Caco-2 (cell line): Measurements from ENCODE around the gene NAGK. TPM values are rescaled to one million over a fixed set of nuclear protein-coding genes. Genes with fewer than 3 reads are reported as not detected.
"Not testable (repeated sequence)": the region's sequence is repeated elsewhere in the genome, so short reads cannot be mapped to it uniquely, and the experiment has no call there.

Source experiments
- Bru-seq: library from RNA; stranded (reverse); fragments of 400-500 nt; gene quantifications from one replicate; lab custom pipeline; 2021; lab: Mats Ljungman, UMichigan
- BruChase-seq, 2 experiments: library from RNA; stranded (reverse); fragments of 400-500 nt; gene quantifications; one replicate each; lab custom pipeline; 2021; lab: Mats Ljungman, UMichigan
- BruUV-seq: library from RNA; stranded (reverse); fragments of 400-500 nt; replicated peaks from 2 replicates; lab custom pipeline; 2021; lab: Mats Ljungman, UMichigan
- CTCF ChIA-PET: fragments of 300-600 bp; sonication (Branson Sonifier 250); formaldehyde crosslinking; loops from one replicate; lab custom pipeline; 2022; ENCODE audit warnings: antibody characterized with exemption; lab: Charles Lee
- POLR2A ChIA-PET: fragments of 300-600 bp; sonication (Branson Sonifier 250); formaldehyde crosslinking; loops from one replicate; lab custom pipeline; 2022; ENCODE audit warnings: antibody characterized with exemption; lab: Charles Lee
- DNase-seq, 2 experiments: peaks; one replicate each; pipeline versions ENCODE4 v3.0.0 to v3.0.0-alpha.2; 2020 to 2022
- H3K27me3 ChIP-seq: replicated peaks from 2 replicates; pipeline ENCODE4 v1.6.0; 2011; ENCODE audit warnings: low read length; ENCODE audit not compliant: control insufficient read depth, insufficient read depth
- H3K36me3 ChIP-seq: 2 replicates; pipeline ENCODE4 v1.5.1; 2011; ENCODE audit warnings: low read length; ENCODE audit not compliant: control insufficient read depth, insufficient read depth
- H3K4me1 ChIP-seq: fragments of 250-450 bp; sonication (Bioruptor Pico); 2 replicates; pipeline ENCODE4 v1.5.1; 2020; ENCODE audit warnings: mild to moderate bottlenecking
- H3K4me3 ChIP-seq: 2 replicates; pipeline ENCODE4 v1.5.1; 2011; ENCODE audit warnings: low read depth, mild to moderate bottlenecking, control low read depth, low read length
- H3K9me3 ChIP-seq: fragments of 250-450 bp; sonication (Bioruptor Pico); 2 replicates; pipeline ENCODE4 v1.5.1; 2020; ENCODE audit warnings: mild to moderate bottlenecking, moderate library complexity
- H3K27ac Mint-ChIP-seq: one replicate; pipeline ENCODE4 v1.8.0; 2022; ENCODE audit warnings: mixed read lengths; ENCODE audit not compliant: unreplicated experiment
- H3K27me3 Mint-ChIP-seq: one replicate; pipeline ENCODE4 v1.8.0; 2022; ENCODE audit warnings: mixed read lengths; ENCODE audit not compliant: insufficient read depth, unreplicated experiment
- H3K36me3 Mint-ChIP-seq: one replicate; pipeline ENCODE4 v1.8.0; 2022; ENCODE audit warnings: mild to moderate bottlenecking, mixed read lengths; ENCODE audit not compliant: insufficient read depth, unreplicated experiment
- H3K4me1 Mint-ChIP-seq: one replicate; pipeline ENCODE4 v1.8.0; 2022; ENCODE audit warnings: low read depth, mixed read lengths; ENCODE audit not compliant: unreplicated experiment
- H3K4me3 Mint-ChIP-seq: one replicate; pipeline ENCODE4 v1.8.0; 2022; ENCODE audit warnings: mild to moderate bottlenecking, moderate library complexity, mixed read lengths; ENCODE audit not compliant: unreplicated experiment
- H3K9me3 Mint-ChIP-seq: one replicate; pipeline ENCODE4 v1.8.0; 2022; ENCODE audit warnings: mixed read lengths; ENCODE audit not compliant: unreplicated experiment
- CTCF ChIP-seq, 2 experiments: fragments of 200-600 bp in 1 of 2; IDR thresholded peaks; 1 replicate in 1 of 2; 2 replicates in 1 of 2; pipeline versions ENCODE4 v1.5.1 to v1.8.0; 2011 to 2022; ENCODE audit warnings: antibody characterized with exemption in 1 of 2, control low read depth in 1 of 2, inconsistent platforms in 1 of 2, low read depth in 1 of 2, low read length in 1 of 2, mild to moderate bottlenecking in 1 of 2, moderate library complexity in 1 of 2; ENCODE audit not compliant: insufficient read depth in 1 of 2, severe bottlenecking in 1 of 2, unreplicated experiment in 1 of 2
- intact Hi-C: fragments of 100-400 bp; cut with micrococcal nuclease; formaldehyde crosslinking; loops from one replicate; pipeline ENCODE4 v1.10.0; 2022; ENCODE audit not compliant: unreplicated experiment
- long read RNA-seq: library from polyadenylated mRNA; stranded (forward); transcript quantifications from one replicate; pipeline ENCODE4 v2.0.0, GENCODE V29; 2022
- total RNA-seq: library from RNA; stranded (reverse); gene quantifications from 2 replicates; pipeline ENCODE4 v1.2.3, GENCODE V29; 2022

Gene NAGK
- total RNA-seq = 87.6 and 101 TPM in 2 replicates
- percentile 75 among the genes with signal in this experiment for Bru-seq, nascent RNA
- percentile 85 among the genes with signal in this experiment for BruChase-seq, experiment 1, labeled RNA remaining after a 2-hour chase
- BruChase-seq, experiment 2, labeled RNA remaining after a 6-hour chase = percentile 80 among the genes with signal in this experiment
- long read RNA-seq, transcript NAGK-229 (10 exons, 1,801 nt) = major isoform, 53 of 74 reads
- long read RNA-seq, partial matches to known transcripts = 2 of 74 reads
- long read RNA-seq, other reads (novel, unspliced or antisense) = 9 of 74 reads

- Histone ChIP-seq H3K4me3 (peak within 1 kb of the TSS; percentile 71), H3K36me3 (no peaks in the 10 kb centered on the region), H3K4me1 (0 out of 2 replicates have a peak, but pooled peaks cover 4% of the 10 kb centered on the region), H3K9me3 (no peaks in the 10 kb centered on the region), H3K27me3 (no peaks in the 10 kb centered on the region)
- peak; percentile 96 to 98 for DNase-seq
- peak within 1 kb of the TSS; percentile 51 for H3K27ac Mint-ChIP-seq
- intact Hi-C loops = loop anchor here (1.0 to 2.0 kb wide), 2 partner anchors 62 to 74 kb away; partner anchors contain the start of genes MCEE, MPHOSPH10 and TEX261
- BruUV-seq = no TSS peak
- H3K9me3 Mint-ChIP-seq = no peaks in the 10 kb centered on the region
- TF ChIP-seq CTCF (IDR thresholded peaks at IDR 0.05; ENCODE audit: insufficient read depth in 1 of 2, low read depth in 1 of 2, low read length in 1 of 2, severe bottlenecking in 1 of 2, unreplicated experiment in 1 of 2) = no peak
- H3K27me3 Mint-ChIP-seq = no peaks in the 10 kb centered on the region
- H3K4me1 Mint-ChIP-seq = peaks cover 10% of the 10 kb centered on the region
- ChIA-PET CTCF (interaction anchor here (0.5 to 2.2 kb wide), 12 partner anchors 9 to 197 kb away, joined by 3 to 6 read pairs (median 3); no protein-coding TSS in a partner anchor), POLR2A (interaction anchor here (0.5 to 1.9 kb wide), 22 partner anchors 15 to 1421 kb away, joined by 3 to 12 read pairs (median 4); partner anchors contain the start of genes FAM136A and ZNF638)
- peak within 1 kb of the TSS; percentile 76 for H3K4me3 Mint-ChIP-seq
- H3K36me3 Mint-ChIP-seq = peaks cover 33% of the 10 kb centered on the region
These were observed at the start of gene NAGK for GRCh38 chr2:71068218-71069035. TSS of gene NAGK (plus strand) at chr2:71068648. CDS start at chr2:71068684, 36 bp downstream.

DNA sequence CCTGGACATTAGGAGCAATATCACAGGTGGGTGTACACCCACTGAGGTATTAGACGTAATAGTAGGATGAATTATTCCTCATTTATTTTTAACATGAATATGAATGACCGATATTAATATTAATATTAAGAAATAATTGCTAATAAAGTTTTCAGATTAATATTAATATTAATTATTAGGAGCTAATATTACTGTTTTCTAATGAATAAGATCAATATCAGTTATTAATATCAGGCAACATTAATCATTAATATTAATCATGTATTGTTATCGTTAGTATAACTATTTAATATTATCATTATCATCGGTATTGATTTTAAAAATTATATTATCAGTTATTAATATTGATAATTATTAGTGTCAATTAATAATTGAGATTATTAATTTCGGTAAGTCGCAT lies 48.5 kb upstream of the NAGK start:
- H3K27me3 ChIP-seq, POLR2A ChIA-PET, DNase-seq, CTCF ChIA-PET, H3K9me3 Mint-ChIP-seq, H3K36me3 Mint-ChIP-seq, intact Hi-C loops, BruUV-seq, H3K4me3 Mint-ChIP-seq, H3K36me3 ChIP-seq, H3K4me1 ChIP-seq, H3K9me3 ChIP-seq, H3K4me3 ChIP-seq, H3K4me1 Mint-ChIP-seq, H3K27ac Mint-ChIP-seq, H3K27me3 Mint-ChIP-seq: not testable (repeated sequence)

DNA sequence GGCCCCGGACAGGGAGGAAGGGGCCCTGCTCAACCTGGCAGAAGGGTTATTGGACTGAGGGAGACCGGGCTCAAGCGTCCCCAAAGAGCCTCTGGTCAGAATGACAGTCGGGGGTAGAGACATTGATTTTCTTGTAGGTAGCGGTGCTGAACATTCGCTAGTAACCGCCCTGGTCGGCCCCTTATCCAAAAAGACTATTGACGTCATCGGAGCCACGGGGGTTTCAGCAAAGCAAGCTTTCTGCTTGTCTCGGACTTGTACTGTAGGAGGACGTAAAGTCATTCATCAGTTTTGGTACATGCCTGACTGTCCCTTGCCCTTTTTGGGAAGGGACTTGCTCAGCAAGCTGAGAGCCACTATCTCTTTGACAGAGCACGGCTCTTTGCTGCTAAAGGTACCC lies 47.1 kb upstream of the NAGK start:
- BruUV-seq, DNase-seq, intact Hi-C loops, H3K4me1 ChIP-seq, H3K27me3 ChIP-seq, CTCF ChIA-PET, H3K4me3 ChIP-seq, H3K36me3 ChIP-seq, H3K9me3 ChIP-seq, H3K36me3 Mint-ChIP-seq, H3K9me3 Mint-ChIP-seq, H3K4me3 Mint-ChIP-seq, H3K27me3 Mint-ChIP-seq, H3K4me1 Mint-ChIP-seq, H3K27ac Mint-ChIP-seq: not testable (repeated sequence)
- POLR2A ChIA-PET = interaction anchor here (0.6 kb wide), 1 partner anchor 107 kb away, joined by 3 read pairs; no protein-coding TSS in a partner anchor
